GM12872 (cell line): ENCODE results near the gene CACNA2D4.

ENCODE experiments used
- TF ChIP-seq, protein P1 (sequence below): IDR thresholded peaks from 3 replicates; pipeline ENCODE4 v1.5.1; 2011; ENCODE audit warnings: low read depth, mild to moderate bottlenecking, low read length, moderate library complexity; ENCODE audit not compliant: insufficient read depth

Gene CACNA2D4

GRCh38 chr12:1810931-1811280 lies 107.5 kb downstream of the CACNA2D4 start:
- TF ChIP-seq, protein P1, sequence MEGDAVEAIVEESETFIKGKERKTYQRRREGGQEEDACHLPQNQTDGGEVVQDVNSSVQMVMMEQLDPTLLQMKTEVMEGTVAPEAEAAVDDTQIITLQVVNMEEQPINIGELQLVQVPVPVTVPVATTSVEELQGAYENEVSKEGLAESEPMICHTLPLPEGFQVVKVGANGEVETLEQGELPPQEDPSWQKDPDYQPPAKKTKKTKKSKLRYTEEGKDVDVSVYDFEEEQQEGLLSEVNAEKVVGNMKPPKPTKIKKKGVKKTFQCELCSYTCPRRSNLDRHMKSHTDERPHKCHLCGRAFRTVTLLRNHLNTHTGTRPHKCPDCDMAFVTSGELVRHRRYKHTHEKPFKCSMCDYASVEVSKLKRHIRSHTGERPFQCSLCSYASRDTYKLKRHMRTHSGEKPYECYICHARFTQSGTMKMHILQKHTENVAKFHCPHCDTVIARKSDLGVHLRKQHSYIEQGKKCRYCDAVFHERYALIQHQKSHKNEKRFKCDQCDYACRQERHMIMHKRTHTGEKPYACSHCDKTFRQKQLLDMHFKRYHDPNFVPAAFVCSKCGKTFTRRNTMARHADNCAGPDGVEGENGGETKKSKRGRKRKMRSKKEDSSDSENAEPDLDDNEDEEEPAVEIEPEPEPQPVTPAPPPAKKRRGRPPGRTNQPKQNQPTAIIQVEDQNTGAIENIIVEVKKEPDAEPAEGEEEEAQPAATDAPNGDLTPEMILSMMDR, result no peak

GRCh38 chr12:1810201-1810930 lies 108.1 kb downstream of the CACNA2D4 start:
- TF ChIP-seq, protein P1, result no peak

- TF ChIP-seq, protein P1, result no peak
Measured at GRCh38 chr12:1809591-1810190, 108.8 kb downstream of the CACNA2D4 start.

DNA sequence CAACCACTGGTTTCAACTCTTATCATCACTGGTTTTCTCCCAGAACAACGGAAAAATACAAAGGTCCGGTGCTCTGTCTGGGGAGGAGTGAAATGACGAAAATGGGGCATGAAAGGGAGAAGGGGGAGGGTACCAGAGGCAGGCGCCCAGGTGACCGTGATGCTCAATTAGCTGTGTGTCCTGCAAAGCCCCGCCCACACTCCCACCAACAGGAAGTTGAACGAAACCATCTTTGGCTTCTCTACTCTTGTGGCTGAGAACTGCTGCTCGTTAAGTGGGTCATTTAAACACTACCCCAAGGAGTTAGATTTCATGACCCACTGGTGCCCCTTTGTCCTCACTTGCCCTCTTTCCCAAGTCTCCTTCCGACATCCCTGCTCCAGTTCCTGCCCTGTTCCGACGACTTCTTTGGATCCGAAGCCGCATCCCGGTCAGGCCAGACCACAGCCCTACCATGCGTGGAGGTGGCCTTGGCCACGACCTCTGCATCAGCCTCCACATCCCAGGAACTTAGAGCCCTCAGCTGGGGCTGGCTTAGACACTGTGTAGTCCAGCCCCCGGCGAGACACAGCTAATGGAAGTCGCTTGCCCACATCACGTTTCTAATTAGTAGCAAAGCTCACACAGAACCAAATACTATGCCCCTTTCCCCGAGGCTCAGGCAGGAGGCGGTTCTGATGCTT lies 109.5 kb downstream of the CACNA2D4 start:
- TF ChIP-seq, protein P1, result no peak

DNA sequence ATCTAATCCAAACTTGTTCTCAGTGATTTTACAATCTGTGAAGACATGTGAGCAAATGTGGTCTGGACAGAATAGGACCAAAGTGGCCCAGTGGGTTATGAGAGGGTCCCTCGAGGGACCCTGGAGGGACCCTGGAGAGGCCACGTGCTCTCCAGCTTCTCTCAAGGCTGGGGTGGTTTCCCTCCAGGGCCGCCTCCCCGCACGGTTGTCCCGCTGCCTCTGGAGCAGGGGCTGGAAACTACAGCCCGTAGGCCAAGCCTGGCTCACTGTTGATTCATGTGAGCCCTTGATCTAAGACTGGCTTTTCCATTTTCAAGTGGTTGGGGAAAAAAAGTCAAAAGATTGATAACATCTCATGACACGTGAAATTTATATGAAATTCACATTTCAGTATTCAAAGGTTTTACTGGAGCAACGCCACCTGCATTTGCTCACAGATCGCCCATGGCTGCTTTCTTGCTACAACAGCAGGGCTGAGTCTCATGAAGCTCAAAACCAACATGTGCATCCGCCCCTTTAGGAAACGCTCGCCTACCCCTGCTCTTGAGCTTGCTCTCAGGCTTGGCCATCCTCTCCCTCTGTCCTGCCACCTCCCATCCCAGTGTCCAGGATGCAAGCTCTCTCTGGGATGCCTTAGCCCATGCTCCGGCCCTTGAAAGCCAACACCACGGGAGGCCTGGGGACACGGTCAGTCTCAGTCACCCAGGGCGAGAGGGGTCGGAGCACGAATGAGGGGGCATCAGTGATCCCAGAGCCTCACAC lies 110.2 kb downstream of the CACNA2D4 start:
- TF ChIP-seq, protein P1, result no peak

GRCh38 chr12:1807087-1807860 lies 111.2 kb downstream of the CACNA2D4 start:
- TF ChIP-seq, protein P1, result no peak
